Measurements from ENCODE around the gene CDK3. TPM values are rescaled to one million over a fixed set of nuclear protein-coding genes. Genes with fewer than 3 reads are reported as not detected.

The CDK3 gene
- total RNA-seq, 1 donor from 2014 or later: 7.6 TPM

DNA sequence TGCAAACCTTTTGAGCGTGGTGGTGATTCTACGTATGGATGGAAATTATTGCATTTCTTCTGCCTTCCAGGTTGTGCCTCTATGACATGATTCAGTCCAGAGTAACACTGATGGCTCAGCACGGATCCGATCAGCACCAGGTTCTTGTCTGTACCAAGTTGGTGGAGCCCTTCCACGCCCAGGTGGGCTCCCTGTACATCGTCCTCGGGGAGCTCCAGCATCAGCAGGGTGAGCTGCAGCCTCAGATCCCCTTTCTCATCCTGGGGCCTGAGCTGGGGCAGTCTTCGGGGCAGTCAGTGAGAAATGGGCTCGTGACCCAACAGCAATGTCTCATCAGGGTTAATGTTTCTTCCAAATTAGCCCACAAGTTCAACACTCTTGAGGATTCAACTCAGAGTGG lies 9.3 kb upstream of the CDK3 start:
- no peak for DNase-seq

DNA sequence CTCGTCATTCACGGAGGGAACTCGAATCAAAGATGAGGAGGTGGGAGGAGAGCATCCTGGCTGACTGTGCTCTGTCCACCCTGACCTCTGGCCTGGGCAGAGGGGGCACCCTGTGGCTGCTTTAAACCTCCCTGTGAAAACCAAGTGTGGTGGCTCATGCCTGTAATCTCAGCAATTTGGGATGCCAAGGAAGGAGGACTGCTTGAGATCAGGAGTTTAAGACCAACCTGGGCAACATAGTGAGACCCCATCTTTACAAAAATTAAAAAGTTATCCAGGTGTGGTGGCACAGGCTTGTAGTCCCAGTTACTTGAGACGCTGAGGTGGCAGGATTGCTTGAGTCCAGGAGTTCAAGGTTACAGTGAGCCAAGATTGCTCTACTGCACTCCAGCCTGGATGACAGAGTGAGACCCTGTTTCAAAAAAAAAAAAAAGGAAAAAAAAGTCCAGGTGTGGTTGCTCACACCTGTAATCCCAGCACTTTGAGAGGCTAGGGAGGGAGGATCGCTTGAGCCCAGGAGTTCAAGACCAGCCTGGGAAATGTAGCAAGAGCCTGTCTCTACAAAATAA lies 5.8 kb upstream of the CDK3 start:
- no peak for DNase-seq

DNA sequence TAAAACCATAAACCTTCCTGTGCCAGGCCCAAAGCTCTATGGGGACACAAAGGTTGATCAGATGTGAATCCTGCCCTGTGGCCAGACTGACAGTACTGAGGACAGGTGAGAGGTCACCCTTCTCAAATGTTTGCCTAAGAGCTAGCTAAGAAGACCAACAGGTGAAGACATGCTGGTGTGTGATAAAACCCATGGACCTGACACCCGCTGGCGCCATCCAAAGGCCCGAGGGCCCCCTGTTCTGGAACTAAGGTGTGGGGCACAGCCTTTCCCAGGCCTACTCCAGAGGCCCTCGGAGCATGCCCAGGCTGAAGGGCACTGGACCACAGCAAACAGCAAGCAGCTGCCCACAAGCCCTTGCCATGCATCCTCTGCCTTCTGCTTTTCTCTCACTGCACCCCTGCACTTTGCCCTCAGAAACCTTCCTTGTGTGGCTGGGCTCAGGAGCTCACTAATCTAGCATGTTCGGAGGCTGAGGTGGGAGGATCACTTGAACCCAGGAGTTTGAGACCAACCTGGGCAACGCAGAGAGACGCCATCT lies 5.2 kb upstream of the CDK3 start:
- no peak for DNase-seq

DNA sequence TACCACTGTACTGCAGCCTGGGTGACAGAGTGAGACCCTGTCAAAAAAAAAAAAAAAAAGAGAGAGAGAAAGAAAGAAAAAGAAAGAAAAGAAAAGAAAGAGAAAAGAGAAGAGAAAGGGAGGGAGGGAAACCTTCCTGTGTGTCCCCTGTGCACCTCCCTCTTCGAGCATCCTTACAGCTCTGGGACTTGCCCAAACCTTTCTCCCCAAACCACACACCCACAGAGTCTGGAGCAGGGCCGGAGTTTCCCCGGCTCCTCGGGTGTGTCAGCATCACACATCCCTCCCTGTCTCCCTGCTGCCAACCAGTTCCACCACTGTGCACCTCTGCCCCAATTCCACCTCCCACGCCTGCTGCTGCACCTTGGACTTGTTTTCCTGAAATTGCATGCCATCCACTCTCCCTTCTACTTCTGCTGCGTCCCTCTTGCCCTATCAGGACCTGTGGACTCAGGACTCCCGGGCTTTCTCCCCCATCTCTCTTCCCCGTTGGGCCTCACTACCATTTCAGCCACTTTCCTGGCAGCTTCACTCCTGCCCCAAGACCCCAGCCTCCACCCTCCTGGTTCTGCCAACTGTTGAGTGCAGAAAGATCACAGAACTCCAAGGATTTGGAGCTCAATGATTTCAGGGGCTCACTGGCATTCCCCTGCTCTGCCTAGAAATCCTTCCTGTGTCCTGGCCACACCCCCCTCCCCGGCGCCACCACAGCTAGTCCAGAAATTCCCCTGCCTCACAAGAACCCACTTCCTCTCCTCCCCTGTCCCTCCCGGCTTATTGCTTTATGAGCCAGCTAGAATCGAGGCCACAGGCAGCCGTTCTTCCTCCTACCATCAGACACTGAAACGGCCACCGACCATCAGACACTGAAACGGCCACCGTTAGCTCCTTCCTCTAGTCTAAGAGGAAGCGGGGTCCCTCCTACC lies 3.7 kb upstream of the CDK3 start:
- no peak for DNase-seq

DNA sequence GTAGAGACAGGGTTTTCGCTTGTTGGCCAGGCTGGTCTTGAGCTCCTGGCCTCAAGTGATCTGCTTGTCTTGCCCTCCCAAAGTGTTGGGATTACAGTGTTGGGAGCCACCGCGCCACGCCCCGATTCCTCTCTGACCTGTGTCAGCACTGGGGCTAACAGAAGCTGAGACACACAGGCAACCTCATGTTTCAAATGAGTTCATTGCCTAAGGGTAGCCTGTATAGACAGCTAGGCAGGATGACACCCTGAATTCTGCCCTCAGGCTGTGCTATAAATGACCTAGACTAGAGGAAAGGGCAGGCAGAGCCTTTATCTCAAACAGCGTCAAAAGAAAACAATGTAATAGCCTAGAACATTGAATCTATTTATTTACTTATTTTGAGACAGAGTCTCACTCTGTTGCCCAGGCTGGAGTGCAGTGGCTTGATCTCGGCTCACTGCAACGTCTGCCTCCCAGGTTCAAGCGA lies 2.3 kb upstream of the CDK3 start:
- no peak for DNase-seq

DNA sequence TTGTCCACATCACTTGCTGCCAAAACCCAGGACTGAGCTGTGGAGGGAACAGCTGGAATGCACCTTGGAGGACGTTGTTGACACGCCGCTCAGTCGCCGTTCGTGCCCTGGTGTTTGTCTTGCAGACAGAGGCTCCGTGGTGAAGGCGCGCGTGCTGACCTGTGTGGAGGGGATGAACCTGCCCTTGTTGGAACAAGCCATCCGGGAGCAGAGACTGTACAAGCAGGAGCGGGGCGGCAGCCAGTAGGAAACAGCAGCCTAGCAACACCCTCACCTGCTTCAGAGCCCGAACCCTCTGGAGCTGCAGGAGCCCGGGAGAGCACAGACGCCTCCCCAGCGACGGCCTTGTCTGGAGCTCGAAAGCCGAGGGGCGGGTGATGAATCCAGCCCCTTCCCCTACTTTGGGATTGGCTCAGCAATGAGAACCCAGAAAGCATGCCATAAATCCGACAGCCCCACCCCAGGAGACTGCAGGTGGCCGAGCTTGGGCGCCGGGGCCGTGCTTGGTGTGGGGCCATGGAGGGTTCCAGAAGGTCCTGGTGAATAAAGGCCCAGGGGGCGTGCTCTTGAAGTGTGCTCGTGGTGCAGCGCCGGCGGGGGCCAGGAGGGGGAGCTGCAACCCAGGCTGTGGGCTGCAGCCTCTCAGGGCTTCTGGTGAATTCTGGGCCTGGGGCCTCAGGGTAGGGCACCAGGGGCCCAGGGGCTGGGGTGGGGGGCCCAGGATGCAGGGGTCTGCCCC lies 470 bp upstream of the CDK3 start:
- DNase-seq: no peak

DNA sequence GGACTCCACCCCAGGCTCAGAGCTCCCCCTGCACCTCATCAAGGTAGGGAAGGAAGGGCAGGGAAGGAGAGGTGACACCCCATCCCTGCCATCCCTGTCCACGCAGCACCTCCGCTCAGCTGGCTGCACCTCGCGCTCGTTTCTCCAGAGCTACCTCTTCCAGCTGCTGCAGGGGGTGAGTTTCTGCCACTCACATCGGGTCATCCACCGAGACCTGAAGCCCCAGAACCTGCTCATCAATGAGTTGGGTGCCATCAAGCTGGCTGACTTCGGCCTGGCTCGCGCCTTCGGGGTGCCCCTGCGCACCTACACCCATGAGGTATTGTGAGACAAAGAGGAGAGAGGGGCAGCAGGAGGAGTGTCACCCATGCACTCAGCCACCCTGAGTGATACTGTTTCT lies 1.4 kb downstream of the CDK3 start:
- DNase-seq: no peak

DNA sequence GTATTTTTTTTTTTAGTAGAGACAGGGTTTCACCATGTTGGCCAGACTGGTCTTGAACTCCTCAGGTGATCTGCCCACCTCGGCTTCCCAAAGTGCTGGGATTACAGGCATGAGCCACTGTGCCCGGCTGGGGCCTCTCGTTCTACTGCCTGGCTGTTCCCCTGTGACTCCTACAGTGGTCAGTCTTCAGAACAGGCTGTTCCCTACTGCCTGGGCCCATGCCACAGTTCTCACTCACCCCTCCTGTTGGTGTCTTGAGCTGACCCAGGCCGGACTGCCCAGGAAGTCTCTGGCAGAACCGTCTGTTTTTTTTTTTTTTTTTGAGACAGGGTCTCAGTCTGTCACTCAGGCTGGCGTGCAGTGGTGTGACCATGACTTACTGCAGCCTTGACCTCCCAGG lies 3.3 kb downstream of the CDK3 start:
- DNase-seq: no peak

DNA sequence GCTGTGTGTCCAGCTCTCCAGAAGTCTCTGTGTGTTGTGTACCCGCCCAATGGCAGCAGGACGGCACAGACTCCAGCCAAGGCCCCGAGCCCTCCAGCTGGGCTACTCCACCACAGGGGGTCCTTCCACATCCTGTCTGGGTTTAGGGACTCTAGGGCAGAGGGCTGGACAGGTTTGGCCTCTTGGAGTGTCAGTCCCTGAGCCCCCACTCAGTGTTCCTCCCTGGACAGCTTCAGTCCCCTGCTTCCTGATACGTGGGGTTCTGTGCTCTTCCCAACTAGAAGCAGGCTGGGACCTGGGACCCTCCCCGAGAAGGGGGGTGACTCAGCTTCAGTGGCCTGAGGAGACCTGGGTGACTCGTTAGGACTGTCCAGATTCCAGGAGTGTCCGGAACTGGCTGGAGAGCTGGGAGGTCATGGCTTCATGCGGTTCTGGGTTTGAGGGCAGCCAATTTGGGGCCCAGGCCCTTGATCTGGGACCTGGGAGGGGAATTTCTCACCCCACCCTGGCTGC lies 4.2 kb downstream of the CDK3 start:
- DNase-seq: no peak

DNA sequence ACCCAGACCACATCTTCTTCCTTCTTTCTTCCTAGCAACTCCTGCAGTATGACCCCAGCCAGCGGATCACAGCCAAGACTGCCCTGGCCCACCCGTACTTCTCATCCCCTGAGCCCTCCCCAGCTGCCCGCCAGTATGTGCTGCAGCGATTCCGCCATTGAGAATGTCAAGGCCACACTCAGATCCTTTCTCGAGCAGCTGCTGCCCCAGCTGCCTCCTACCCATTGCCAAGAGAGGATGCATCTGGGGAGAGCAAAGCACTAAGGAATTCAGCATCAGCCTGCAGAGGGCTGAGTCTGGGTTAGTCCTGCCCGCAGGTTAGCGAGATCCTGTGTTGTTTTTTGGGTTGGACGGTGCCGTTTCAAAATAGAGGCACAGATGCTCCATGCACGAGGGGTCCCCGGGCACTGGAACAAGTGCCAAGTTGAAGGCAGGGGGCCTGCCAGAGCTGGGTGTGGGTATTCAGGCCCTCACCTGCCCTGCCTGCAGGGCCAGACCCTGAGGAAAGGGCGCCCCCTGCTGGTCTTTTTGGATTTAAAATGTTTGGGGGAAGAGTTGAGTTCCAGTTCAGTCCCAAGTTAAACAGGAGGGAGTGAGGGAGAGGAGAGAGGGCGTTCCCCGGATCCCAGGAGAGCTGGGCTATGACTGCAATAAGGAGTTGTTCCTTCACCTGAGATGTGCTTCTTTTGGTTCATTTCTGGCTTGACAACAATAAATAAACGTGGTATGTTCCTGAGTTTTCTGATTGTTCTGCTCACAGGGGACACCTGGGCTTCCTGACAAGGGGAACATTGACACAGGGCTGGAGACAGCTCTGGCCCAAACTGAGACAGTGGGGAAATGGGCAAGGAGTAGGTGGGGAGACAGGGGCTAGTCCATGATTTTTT lies 4.9 kb downstream of the CDK3 start:
- peak; percentile 33 for DNase-seq

DNA sequence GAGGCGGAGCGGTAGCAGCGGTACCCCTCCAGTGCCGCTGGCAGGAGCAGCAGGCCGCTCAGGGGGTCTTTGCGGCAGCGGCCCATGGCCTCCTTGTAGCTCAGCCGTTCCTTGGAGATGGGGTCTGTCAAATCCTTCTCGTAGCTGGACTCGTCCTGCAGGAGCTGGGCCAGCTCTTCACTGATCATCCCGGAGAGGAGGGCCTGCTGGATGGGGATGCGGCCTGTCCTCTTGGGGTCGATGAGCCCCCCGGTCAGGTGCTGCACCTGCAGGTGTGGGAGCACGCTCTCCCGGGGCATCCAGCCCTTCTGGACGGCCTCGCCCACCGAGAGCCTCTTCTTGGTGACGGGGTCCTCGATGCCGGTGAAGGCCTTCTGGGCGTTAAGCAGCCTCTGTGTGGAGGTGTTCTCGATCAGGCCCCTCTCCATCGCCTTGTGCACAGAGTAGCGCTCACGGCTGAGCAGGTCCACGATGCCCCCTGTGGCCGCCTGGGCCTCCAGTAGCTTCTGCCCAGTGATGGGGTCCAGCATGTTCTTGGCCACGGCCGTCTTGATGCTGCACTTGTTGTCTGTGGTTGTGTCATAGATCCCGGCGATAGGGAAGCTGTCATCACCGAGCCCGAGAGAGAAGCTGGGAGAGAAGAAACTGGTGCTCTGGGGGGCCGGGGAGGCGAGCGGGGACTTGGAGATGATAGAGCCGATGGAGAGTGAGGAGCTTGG lies 6.6 kb downstream of the CDK3 start:
- DNase-seq: no peak

DNA sequence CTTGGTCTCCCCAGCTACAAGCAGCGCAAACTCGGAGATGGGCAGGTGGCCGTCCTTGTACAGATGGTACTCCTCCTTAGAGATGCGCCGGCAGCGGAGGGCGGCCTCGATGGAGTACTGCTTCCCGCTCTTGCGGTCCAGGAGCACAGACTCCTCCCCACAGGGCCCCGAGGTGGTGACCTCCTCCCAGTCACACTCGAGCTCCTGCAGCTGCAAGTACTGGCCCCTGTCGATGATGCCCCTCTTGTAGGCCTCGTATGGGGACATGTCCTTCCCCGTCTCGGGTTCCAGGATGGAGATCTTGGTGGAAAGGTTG lies 7.2 kb downstream of the CDK3 start:
- DNase-seq: no peak

DNA sequence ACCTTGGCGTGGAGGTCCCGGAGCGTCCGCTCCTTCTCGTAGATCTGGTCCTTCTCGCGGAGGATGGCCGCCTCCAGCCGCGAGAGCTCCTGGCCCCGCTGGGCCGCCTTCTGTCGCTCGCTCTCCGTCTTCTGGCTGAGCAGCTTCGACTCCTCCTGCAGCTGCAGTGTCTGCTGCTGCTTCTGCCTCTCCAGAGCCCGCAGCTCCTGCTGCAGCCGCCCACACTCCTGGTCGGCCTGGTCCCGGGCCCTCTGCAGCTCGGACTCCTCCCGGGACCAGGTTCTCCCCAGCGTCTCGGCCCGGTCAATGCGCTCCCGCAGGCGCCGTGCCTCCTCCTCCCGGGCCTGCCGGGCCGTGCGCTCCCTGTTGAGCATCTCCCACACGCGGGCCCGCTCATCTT lies 7.6 kb downstream of the CDK3 start:
- DNase-seq: no peak

DNA sequence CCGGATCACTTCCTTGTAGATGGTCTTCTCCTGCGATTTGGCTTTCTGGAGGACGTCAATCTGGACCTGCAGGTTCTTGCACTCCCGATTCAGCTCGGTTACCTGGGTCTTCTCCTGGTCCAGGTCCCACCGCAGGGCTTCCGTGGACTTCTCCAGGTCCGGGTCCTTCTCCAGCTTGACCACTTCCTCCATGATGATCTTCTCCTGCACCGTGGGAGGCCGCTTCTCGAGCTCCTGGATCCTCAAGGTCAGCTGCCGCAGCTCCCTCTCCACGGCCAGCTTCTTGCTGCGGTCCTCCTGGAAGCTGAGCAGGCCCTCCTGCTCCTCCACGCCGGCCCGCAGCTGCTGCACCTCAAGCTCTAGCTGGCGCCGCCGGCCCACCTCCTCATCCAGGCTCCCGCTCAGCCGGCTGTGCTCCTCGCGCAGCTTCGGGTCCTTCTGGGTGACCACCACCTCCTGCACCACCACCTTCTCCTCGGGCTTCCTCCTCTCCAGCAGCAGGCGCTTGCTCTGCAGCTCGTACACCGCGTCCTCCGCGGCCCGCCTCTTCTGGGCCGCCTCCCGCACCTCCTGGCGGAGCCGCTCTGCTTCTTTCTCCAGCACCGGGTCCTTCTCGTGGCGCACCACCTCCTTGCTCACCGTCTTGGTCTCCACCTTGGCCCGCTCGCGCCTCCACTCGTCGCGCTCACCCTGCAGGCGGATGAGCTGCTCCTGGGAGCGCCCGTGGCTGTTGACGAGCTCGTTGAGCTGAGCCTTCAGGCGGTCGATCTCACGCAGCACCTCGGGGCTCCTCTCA lies 8.2 kb downstream of the CDK3 start:
- DNase-seq: no peak

DNA sequence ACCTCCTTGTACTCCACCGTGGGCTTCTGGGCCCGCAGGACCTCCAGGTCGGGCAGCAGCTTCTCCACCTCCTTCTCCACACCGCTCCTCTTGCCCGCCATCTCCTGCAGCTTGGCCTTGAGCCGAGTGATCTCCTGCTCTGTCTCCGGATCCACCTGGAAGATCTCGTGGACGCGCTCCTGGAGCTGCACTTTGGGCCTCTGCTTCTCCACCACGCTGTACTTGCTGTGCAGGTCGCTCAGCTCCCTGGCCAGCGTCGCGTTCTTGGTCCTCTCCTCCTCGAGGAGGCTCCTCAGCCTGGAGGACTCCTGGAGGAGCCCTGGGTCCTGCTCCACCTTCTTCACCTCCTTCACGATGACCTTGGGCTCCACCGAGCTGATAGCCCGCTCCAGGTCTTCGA lies 8.8 kb downstream of the CDK3 start:
- DNase-seq: no peak

DNA sequence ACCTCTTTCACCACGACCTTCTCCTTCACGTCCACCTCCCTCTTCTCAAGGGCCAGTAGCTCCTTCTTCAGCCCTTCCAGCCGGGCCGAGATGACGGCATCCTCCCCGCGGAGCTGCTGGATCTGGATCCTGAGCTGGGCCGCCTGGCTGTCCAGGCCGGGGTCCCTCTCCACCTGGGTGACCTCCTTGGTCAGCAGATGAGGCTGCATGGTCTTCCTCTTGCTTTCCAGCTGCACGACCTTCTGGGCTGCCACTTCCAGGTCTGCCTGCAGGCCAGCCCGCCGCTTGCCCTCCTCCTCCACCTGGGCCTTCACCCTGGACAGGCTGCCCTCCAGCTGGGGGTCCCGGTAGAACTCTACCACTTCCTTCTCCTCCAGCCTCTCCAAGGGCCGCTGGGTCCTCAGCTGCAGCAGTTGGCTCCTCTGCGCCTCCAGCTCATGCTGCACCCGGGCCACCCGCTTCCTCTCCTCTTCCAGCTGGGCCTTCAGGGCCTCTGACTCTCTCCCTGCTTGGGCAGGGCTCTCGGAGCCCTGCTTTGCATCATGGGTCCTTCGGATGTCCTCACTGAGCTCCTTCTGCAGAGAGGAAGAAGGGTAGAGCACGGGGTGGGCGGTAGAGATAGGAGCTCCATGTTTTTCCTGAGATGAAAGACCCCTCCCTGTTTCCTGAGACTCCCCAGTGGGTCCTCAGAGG lies 9.5 kb downstream of the CDK3 start:
- no peak for DNase-seq

DNA sequence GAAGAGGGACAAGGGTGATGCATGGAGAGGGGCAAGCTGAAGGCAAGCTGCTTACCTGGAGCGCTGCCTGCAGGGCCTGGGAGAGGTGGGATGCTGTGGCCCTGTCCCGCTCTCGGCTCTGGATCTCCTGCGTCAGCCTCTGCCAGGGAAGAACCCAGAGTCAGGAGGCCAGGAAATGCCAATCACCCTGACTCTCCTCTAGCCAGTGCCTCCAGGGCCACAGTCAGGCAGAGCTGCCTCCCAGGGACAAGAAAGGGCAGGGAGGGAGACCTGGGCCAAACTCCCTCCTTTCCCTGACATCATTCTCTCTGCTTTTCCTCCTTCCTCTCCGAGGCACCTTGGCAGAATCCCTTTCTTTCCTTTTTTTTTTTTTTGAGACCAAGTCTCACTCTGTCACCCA lies 11.3 kb downstream of the CDK3 start:
- DNase-seq: no peak

DNA sequence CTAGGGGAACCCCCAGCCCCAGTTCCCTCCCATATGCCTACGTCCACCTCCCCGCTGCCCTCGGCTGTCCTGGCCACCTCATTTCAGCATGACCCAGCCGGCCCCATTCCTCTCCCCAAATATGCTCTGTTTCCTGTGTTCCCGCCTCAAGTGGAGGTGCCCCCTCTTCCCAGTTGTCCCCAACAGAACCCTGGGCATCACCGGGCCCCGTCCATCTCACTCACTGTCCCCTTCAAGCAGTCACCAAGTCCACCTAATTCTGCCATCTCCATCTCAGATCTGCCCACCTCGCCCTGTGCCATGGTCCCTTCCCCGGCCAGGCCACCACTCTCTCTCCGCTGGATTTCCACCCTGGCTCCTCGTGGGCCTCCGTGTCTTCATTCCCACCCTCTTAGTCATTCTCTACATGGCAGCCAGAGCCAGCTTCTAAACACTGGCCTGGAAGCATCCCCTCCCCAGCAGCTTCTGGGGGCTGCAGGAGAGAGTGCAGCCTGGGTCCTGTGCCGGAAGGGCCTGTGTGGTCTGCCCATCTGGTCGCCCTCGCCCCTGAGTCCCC lies 12.8 kb downstream of the CDK3 start:
- DNase-seq: no peak

All from skin of body (tissue), 2 donors.